ENCODE data around the gene ERBB4.

GRCh38 chr2:211837206-211837605, 701.4 kb downstream of the ERBB4 start:
- no peak for TF ChIP-seq CTCF (IDR thresholded peaks at IDR 0.05)
- TF ChIP-seq POLR2A (IDR thresholded peaks at IDR 0.05) = no peak
